DMS153 treated with DMSO at 0.1 percent for 48 hours (cell line): ENCODE results near the gene RAB30.

Source experiments
- DNase-seq: peaks from one replicate; lab custom pipeline; 2025; ENCODE audit not compliant: unreplicated experiment; lab: John Stamatoyannopoulos, UW

Gene RAB30

GRCh38 chr11:83041126-83041525, 30.6 kb downstream of the RAB30 start:
- DNase-seq = no peak

- no peak for DNase-seq
Observed at GRCh38 chr11:83039566-83039965, 32.1 kb downstream of the RAB30 start.

GRCh38 chr11:83037877-83038276, 33.8 kb downstream of the RAB30 start:
- no peak for DNase-seq

- DNase-seq = no peak
Observed at GRCh38 chr11:83036701-83037100, 35.0 kb downstream of the RAB30 start.

GRCh38 chr11:83035070-83035854, 36.4 kb downstream of the RAB30 start:
- DNase-seq = no peak

- no peak for DNase-seq
Observed at GRCh38 chr11:83034673-83035014, 37.1 kb downstream of the RAB30 start.

- DNase-seq = no peak
Observed at GRCh38 chr11:83033972-83034672, 37.6 kb downstream of the RAB30 start.

GRCh38 chr11:83033371-83033770, 38.3 kb downstream of the RAB30 start:
- no peak for DNase-seq

GRCh38 chr11:83031127-83031526, 40.6 kb downstream of the RAB30 start:
- DNase-seq = no peak

- DNase-seq = no peak
Observed at GRCh38 chr11:83027794-83028193, 43.9 kb downstream of the RAB30 start.

GRCh38 chr11:83027289-83027688, 44.4 kb downstream of the RAB30 start:
- no peak for DNase-seq

- no peak for DNase-seq
Observed at GRCh38 chr11:83026229-83026628, 45.5 kb downstream of the RAB30 start.

- peak; percentile 46 for DNase-seq
Observed at GRCh38 chr11:83025267-83025704, 46.4 kb downstream of the RAB30 start.

- no peak for DNase-seq
Observed at GRCh38 chr11:83024270-83024854, 47.3 kb downstream of the RAB30 start.

- no peak for DNase-seq
Observed at GRCh38 chr11:83023410-83023809, 48.3 kb downstream of the RAB30 start.

GRCh38 chr11:83021780-83022125, 49.9 kb downstream of the RAB30 start:
- no peak for DNase-seq

GRCh38 chr11:83020942-83021779, 50.5 kb downstream of the RAB30 start:
- no peak for DNase-seq

- DNase-seq = no peak
Observed at GRCh38 chr11:83019888-83020579, 51.7 kb downstream of the RAB30 start.

- DNase-seq = no peak
Observed at GRCh38 chr11:83014951-83015350, 56.7 kb downstream of the RAB30 start.

GRCh38 chr11:83012168-83013067, 59.3 kb downstream of the RAB30 start:
- no peak for DNase-seq
